OCI-LY7 (cell line): Measurements from ENCODE around the gene FCRL6. TPM values are rescaled to one million over a fixed set of nuclear protein-coding genes. Genes with fewer than 3 reads are reported as not detected.

Experiments used
- BruUV-seq: library from RNA; stranded (reverse); fragments of 400-500 nt; replicated peaks from 2 replicates; lab custom pipeline; 2021; lab: Mats Ljungman, UMichigan
- CTCF ChIA-PET: fragments of 300-600 bp; sonication (Branson Sonifier 250); formaldehyde crosslinking; loops from one replicate; lab custom pipeline; 2022; ENCODE audit warnings: antibody characterized with exemption; ENCODE audit not compliant: unreplicated experiment; lab: Charles Lee
- POLR2A ChIA-PET: fragments of 300-600 bp; sonication (Branson Sonifier 250); formaldehyde crosslinking; loops from one replicate; lab custom pipeline; 2022; ENCODE audit warnings: antibody characterized with exemption; lab: Charles Lee
- DNase-seq: peaks from one replicate; pipeline ENCODE4 v3.0.0-alpha.2; 2015; ENCODE audit warnings: low spot score
- H2AFZ ChIP-seq: fragments of 200-600 bp; sonication (generic), shearing (Covaris generic); 2 replicates; pipeline ENCODE4 v1.6.1; 2014; ENCODE audit warnings: mild to moderate bottlenecking, antibody characterized with exemption, low read length, moderate library complexity
- H3K27ac ChIP-seq: fragments of 200-600 bp; sonication (generic); 2 replicates; pipeline ENCODE4 v1.5.1; 2014; ENCODE audit warnings: mixed run types, low read depth, mild to moderate bottlenecking, moderate library complexity, low read length, inconsistent platforms; ENCODE audit not compliant: poor library complexity, severe bottlenecking
- H3K36me3 ChIP-seq: fragments of 200-600 bp; sonication (generic); 2 replicates; pipeline ENCODE4 v1.6.1; 2014; ENCODE audit warnings: mild to moderate bottlenecking, antibody characterized with exemption, low read length, moderate library complexity, mixed read lengths; ENCODE audit not compliant: insufficient read depth
- H3K4me1 ChIP-seq: fragments of 200-600 bp; sonication (generic); 2 replicates; pipeline ENCODE4 v1.5.1; 2014; ENCODE audit warnings: mild to moderate bottlenecking, low read length; ENCODE audit not compliant: insufficient read depth, poor library complexity, severe bottlenecking
- H3K4me2 ChIP-seq: fragments of 200-600 bp; sonication (generic); 2 replicates; pipeline ENCODE4 v1.6.1; 2014; ENCODE audit warnings: mild to moderate bottlenecking, low read length
- H3K4me3 ChIP-seq: fragments of 200-600 bp; sonication (generic); 2 replicates; pipeline ENCODE4 v1.5.1; 2014; ENCODE audit warnings: mild to moderate bottlenecking, low read depth, low read length; ENCODE audit not compliant: poor library complexity, severe bottlenecking
- H3K79me2 ChIP-seq: fragments of 200-600 bp; sonication (generic); 2 replicates; pipeline ENCODE4 v1.6.1; 2016; ENCODE audit warnings: low read depth, mild to moderate bottlenecking, low read length, moderate library complexity, mixed read lengths; ENCODE audit not compliant: insufficient read depth
- H3K9me2 ChIP-seq: fragments of 200-600 bp; sonication (generic); 2 replicates; pipeline ENCODE4 v1.6.1; 2016; ENCODE audit warnings: mild to moderate bottlenecking, low read length, mixed read lengths; ENCODE audit not compliant: insufficient read depth
- H3K9me3 ChIP-seq: fragments of 200-600 bp; sonication (generic); 2 replicates; pipeline ENCODE4 v1.6.1; 2014; ENCODE audit warnings: mild to moderate bottlenecking, mixed run types, low read length, mixed read lengths
- H4K20me1 ChIP-seq: fragments of 200-600 bp; sonication (generic); 2 replicates; pipeline ENCODE4 v1.6.1; 2014; ENCODE audit warnings: mild to moderate bottlenecking, antibody characterized with exemption, low read length, moderate library complexity, mixed read lengths; ENCODE audit not compliant: insufficient read depth
- EZH2phosphoT487 ChIP-seq: fragments of 200-600 bp; sonication (generic); IDR thresholded peaks from 2 replicates; pipeline ENCODE4 v1.6.1; 2018; ENCODE audit warnings: low read depth, borderline replicate concordance, mild to moderate bottlenecking, mixed run types, antibody characterized with exemption, low read length, moderate library complexity, mixed read lengths
- intact Hi-C: fragments of 100-400 bp; cut with micrococcal nuclease; formaldehyde crosslinking; loops from one replicate; pipeline ENCODE4 v1.10.0; 2022; ENCODE audit not compliant: unreplicated experiment
- total RNA-seq, 2 experiments: library from RNA; depleted of rRNA in 1 of 2; stranded (reverse); fragments of >200 nt in 1 of 2; shearing (Covaris generic) in 1 of 2; gene quantifications; 2 replicates each; pipeline ENCODE4 v1.2.3, GENCODE V29; 2014 to 2022
- TF ChIP-seq, protein P1 (sequence below): fragments of 200-600 bp; sonication (generic); conservative IDR thresholded peaks from 2 replicates; pipeline ENCODE4 v1.5.1; 2014; ENCODE audit warnings: mild to moderate bottlenecking, antibody characterized with exemption, low read length, moderate library complexity, mixed read lengths

The FCRL6 gene
- total RNA-seq, 2 experiments from 2014 or later, result not detected

DNA sequence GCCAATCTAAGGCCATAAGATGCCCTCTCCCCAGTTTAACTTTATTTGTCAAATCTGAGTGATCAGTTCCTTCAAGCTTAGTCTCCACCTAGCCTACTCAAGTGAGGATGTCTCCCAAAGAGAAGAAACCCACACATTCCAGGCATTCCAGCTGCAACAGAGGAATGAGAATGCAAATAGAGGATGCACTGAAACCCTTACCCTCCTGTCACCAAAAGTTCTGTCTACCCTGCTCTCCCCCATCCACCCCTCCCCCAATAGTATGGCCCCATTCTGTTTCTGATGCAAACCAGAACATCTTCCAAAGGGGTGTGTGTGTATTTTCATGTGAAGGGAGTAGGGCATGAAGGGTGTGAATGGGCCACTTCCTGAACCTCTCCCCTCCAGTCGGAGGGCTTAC is 18.4 kb upstream of the FCRL6 start:
- no peak for DNase-seq

DNA sequence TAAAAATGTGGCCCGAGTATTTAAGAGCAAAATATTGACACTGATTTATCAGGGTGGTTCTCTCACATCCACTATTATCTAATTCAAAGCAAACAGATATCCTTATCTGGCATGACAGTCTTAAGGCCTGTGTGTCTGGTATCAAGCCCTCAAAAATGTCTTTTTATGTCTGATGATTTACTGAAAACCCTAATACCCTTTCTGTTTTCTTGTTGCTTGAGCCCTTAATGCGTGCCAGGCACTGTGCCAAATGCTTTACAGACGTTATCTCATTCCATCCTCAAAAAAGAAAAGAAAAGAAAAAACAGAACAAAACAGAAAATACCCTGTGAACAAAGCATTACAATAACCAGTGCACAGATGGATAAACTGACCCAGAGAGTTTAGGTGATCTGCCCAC is 15.7 kb upstream of the FCRL6 start:
- POLR2A ChIA-PET, result no interaction called here
- no peak for DNase-seq
- no peak overlapping the region for H3K4me3 ChIP-seq
- no peaks in the 10 kb centered on the region for H4K20me1 ChIP-seq
- no peak overlapping the region for H2AFZ ChIP-seq
- no peak for TF ChIP-seq EZH2phosphoT487
- TF ChIP-seq, protein P1, sequence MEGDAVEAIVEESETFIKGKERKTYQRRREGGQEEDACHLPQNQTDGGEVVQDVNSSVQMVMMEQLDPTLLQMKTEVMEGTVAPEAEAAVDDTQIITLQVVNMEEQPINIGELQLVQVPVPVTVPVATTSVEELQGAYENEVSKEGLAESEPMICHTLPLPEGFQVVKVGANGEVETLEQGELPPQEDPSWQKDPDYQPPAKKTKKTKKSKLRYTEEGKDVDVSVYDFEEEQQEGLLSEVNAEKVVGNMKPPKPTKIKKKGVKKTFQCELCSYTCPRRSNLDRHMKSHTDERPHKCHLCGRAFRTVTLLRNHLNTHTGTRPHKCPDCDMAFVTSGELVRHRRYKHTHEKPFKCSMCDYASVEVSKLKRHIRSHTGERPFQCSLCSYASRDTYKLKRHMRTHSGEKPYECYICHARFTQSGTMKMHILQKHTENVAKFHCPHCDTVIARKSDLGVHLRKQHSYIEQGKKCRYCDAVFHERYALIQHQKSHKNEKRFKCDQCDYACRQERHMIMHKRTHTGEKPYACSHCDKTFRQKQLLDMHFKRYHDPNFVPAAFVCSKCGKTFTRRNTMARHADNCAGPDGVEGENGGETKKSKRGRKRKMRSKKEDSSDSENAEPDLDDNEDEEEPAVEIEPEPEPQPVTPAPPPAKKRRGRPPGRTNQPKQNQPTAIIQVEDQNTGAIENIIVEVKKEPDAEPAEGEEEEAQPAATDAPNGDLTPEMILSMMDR, result no peak
- H3K4me1 ChIP-seq, result no peaks in the 10 kb centered on the region
- H3K9me2 ChIP-seq, result no peaks in the 10 kb centered on the region
- CTCF ChIA-PET, result no interaction called here
- no peak overlapping the region for H3K4me2 ChIP-seq
- no peaks in the 10 kb centered on the region for H3K79me2 ChIP-seq
- no TSS peak for BruUV-seq
- no peaks in the 10 kb centered on the region for H3K36me3 ChIP-seq
- no peaks in the 10 kb centered on the region for H3K9me3 ChIP-seq
- H3K27ac ChIP-seq, result no peak overlapping the region
- intact Hi-C loops, result no loop called here

More for the DNA sequence above, 18.4 kb upstream of the FCRL6 start:
- no peaks in the 10 kb centered on the region for H3K9me3 ChIP-seq
- H4K20me1 ChIP-seq, result no peaks in the 10 kb centered on the region
- H2AFZ ChIP-seq, result no peak overlapping the region
- no peak overlapping the region for H3K4me3 ChIP-seq
- H3K27ac ChIP-seq, result no peak overlapping the region
- no TSS peak for BruUV-seq
- CTCF ChIA-PET, result no interaction called here
- POLR2A ChIA-PET, result no interaction called here
- intact Hi-C loops, result no loop called here
- no peak overlapping the region for H3K4me2 ChIP-seq
- H3K9me2 ChIP-seq, result no peaks in the 10 kb centered on the region
- H3K79me2 ChIP-seq, result no peaks in the 10 kb centered on the region
- no peaks in the 10 kb centered on the region for H3K36me3 ChIP-seq
- TF ChIP-seq, protein P1, result no peak
- no peak for TF ChIP-seq EZH2phosphoT487
- no peaks in the 10 kb centered on the region for H3K4me1 ChIP-seq

DNA sequence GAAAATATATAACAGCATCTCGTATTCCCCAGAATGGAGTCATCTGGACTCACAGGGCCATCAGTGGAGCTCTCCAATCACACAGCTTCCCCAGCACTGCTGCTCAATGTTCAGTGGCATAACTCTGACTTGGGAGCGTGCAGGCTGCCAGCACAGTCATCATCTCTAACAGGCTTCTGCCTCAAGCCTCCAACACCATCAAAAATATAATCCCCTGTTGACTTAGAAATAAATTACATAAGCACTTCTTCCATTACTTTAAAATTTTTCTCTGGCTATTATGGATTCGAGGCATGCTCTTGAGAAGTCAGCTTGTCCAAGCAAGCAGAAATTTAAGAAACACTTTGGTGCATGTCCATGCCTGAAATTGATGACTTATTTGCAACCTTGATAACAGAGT is 15.2 kb upstream of the FCRL6 start:
- intact Hi-C loops, result no loop called here
- BruUV-seq, result no TSS peak
- Histone ChIP-seq H3K4me3 (no peak overlapping the region), H3K4me2 (no peak overlapping the region), H3K4me1 (no peaks in the 10 kb centered on the region), H3K9me3 (no peaks in the 10 kb centered on the region), H3K36me3 (no peaks in the 10 kb centered on the region), H4K20me1 (no peaks in the 10 kb centered on the region), H3K9me2 (no peaks in the 10 kb centered on the region), H3K27ac (no peak overlapping the region), H2AFZ (no peak overlapping the region), H3K79me2 (no peaks in the 10 kb centered on the region)
- POLR2A ChIA-PET, result no interaction called here
- TF ChIP-seq, protein P1, result no peak
- no peak for TF ChIP-seq EZH2phosphoT487
- CTCF ChIA-PET, result no interaction called here
- DNase-seq, result no peak
